Ovary (tissue), 9 donors: ENCODE measurements around the gene SPDYE6. TPM values are rescaled to one million over a fixed set of nuclear protein-coding genes. Genes with fewer than 3 reads are reported as not detected.

ENCODE experiments used
- DNase-seq, 5 donors: peaks; one replicate each; pipeline ENCODE4 v3.0.0-alpha.2; 2019 to 2020
- H3K27ac ChIP-seq, 2 donors: fragments of 200-600 bp; one replicate each; pipeline versions ENCODE4 v1.5.1 to v1.8.0; 2019 to 2022
- H3K27me3 ChIP-seq: fragments of 200-600 bp; one replicate; pipeline ENCODE4 v1.8.0; 2022
- H3K36me3 ChIP-seq: fragments of 200-600 bp; sonication (generic); one replicate; pipeline ENCODE4 v1.5.1; 2019
- H3K4me1 ChIP-seq: one replicate; pipeline ENCODE4 v1.8.1; 2013; ENCODE audit warnings: mild to moderate bottlenecking, moderate library complexity; ENCODE audit not compliant: insufficient read depth
- H3K4me3 ChIP-seq: fragments of 200-600 bp; sonication (generic); one replicate; pipeline ENCODE4 v1.5.1; 2017
- H3K9me3 ChIP-seq, 2 donors: fragments of 200-600 bp in 1 of 2; sonication (generic) in 1 of 2; one replicate each; pipeline versions ENCODE4 v1.5.1 to v1.8.1; 2013 to 2019; ENCODE audit warnings: mild to moderate bottlenecking in 1 of 2, moderate library complexity in 1 of 2
- EP300 ChIP-seq: sonication (generic); formaldehyde crosslinking; IDR thresholded peaks from one replicate; pipeline ENCODE4 v1.6.1; 2017; ENCODE audit warnings: antibody characterized with exemption
- POLR2A ChIP-seq: fragments of 450-650 bp; IDR thresholded peaks from one replicate; pipeline ENCODE4 v1.6.1; 2017; ENCODE audit warnings: antibody characterized with exemption, mild to moderate bottlenecking, moderate library complexity
- WGBS, 3 donors: extraction: QIAGEN DNeasy Blood & Tissue Kit in 1 of 3; methylation state at CpG; one replicate each; pipeline versions ENCODE4 v1.1.5 to v1.1.7; 2013 to 2017; 5-methylcytosine and 5-hydroxymethylcytosine counted together
- intact Hi-C, 4 donors: fragments of 100-400 bp; cut with DNase I; formaldehyde crosslinking; loops; one replicate each; pipeline versions ENCODE4 v1.11.0 to v1.15.1; 2022 to 2023
- polyA plus RNA-seq, 2 donors: library from polyadenylated mRNA; stranded (reverse); fragments of 200-250 nt in 1 of 2; fragments of 350-450 nt in 1 of 2; fragmentation: Illumina TruSeq in 1 of 2; extraction: RNeasy Lipid Tissue Mini Kit (QIAGEN cat#74804) in 1 of 2; gene quantifications; one replicate each; pipeline ENCODE4 v1.2.3, GENCODE V29; 2013 to 2014
- total RNA-seq, 7 donors: library from RNA; depleted of rRNA in 2 of 7; stranded (reverse); fragments of >200 nt in 2 of 7; fragmentation: NEBNext Ultra II Directional in 3 of 7; extraction: Animal tissue kit (Norgen Biotek cat#: 25700) in 3 of 7; gene quantifications; one replicate each; pipeline versions ENCODE4 v1.1.0 to v1.2.4, GENCODE V29; 2016 to 2023
- TF ChIP-seq, protein P1 (sequence below), 3 donors: fragments of 450-650 bp in 2 of 3; fragments of 200-600 bp in 1 of 3; IDR thresholded peaks; one replicate each; pipeline versions ENCODE4 v1.5.1 to v1.8.0; 2016 to 2022; ENCODE audit warnings: antibody characterized with exemption in 3 of 3, mild to moderate bottlenecking in 1 of 3
- donor health status: DM: no; HTN: no; CAD: no; lungs with moderate emphysema.
- donor health status: DM: no; HTN: no; CAD: no.
- donor health status: Bipolar disorder and iron deficiency.
- donor health status: DM: yes; HTN: yes; CAD: no.
- donor health status: DM: no; HTN: no; CAD: no.
- donor health status: DM: yes; HTN: yes; CAD: no.

Gene SPDYE6
- total and polyA plus RNA-seq, 9 donors, result not detected

DNA sequence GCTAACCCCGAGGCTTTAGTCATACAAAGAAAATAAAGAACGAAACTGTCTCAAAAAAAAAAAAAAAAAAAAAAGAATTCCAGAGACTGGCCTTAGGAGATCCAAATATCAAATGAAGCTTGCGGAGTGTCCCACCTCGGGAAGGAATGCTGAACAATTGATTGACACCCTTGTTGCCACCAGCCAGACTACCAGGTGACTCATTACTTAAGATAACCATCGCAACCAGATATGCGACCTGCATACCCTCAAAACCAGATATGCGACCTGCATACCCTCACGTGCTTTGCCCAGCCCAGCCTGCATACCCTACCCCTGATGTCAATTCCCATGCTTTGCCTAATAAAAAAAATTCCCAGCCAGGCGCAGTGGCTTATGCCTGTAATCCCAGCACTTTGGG is 37.2 kb upstream of the SPDYE6 start:
- DNase-seq, result no peak
- no peaks in the 10 kb centered on the region for H3K36me3 ChIP-seq
- no peak overlapping the region for H3K27ac ChIP-seq
- WGBS, 3 donors, result 87 to 94% (median 87%) methylated on average over 9 of the region's 9 CpGs
- H3K9me3 ChIP-seq, result no peaks in the 10 kb centered on the region
- TF ChIP-seq POLR2A (no peak), EP300 (no peak)
- TF ChIP-seq, protein P1, sequence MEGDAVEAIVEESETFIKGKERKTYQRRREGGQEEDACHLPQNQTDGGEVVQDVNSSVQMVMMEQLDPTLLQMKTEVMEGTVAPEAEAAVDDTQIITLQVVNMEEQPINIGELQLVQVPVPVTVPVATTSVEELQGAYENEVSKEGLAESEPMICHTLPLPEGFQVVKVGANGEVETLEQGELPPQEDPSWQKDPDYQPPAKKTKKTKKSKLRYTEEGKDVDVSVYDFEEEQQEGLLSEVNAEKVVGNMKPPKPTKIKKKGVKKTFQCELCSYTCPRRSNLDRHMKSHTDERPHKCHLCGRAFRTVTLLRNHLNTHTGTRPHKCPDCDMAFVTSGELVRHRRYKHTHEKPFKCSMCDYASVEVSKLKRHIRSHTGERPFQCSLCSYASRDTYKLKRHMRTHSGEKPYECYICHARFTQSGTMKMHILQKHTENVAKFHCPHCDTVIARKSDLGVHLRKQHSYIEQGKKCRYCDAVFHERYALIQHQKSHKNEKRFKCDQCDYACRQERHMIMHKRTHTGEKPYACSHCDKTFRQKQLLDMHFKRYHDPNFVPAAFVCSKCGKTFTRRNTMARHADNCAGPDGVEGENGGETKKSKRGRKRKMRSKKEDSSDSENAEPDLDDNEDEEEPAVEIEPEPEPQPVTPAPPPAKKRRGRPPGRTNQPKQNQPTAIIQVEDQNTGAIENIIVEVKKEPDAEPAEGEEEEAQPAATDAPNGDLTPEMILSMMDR (IDR thresholded peaks at IDR 0.05), result no peak
- H3K27me3 ChIP-seq, result no peaks in the 10 kb centered on the region
- intact Hi-C loops, result loop anchor here (5.0 to 10.0 kb wide), 2 partner anchors 111 to 849 kb away; no protein-coding TSS in a partner anchor
- no peak overlapping the region for H3K4me3 ChIP-seq
- peaks cover 4% of the 10 kb centered on the region for H3K4me1 ChIP-seq

DNA sequence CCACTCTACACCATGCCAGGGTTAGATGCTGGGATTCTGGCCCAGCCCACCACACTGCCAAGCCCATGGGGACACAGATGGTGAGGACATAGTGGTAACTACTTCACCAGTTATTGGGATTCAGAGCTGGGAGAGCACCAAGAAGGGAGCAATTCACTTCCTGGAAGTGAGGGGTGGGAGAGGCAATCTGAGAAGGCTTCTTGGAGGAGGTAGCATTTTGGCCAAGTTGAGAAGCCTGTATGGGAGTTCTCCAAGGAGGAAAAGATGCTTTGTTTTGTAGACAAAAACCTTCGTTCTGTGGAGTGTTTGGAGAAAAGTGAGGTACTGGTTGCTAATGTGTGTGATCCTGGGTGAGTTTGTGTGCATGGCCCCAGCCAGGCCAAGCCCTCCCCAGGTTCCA is 36.1 kb upstream of the SPDYE6 start:
- WGBS, 3 donors, result 81 to 85% (median 82%) methylated on average over 1 of the region's 1 CpG
- DNase-seq, result no peak
- TF ChIP-seq EP300 (no peak), POLR2A (no peak)
- TF ChIP-seq, protein P1 (IDR thresholded peaks at IDR 0.05), result no peak
- Histone ChIP-seq H3K9me3 (no peaks in the 10 kb centered on the region), H3K27ac (no peak overlapping the region), H3K27me3 (no peaks in the 10 kb centered on the region), H3K4me3 (no peak overlapping the region), H3K4me1 (peaks cover 3% of the 10 kb centered on the region), H3K36me3 (no peaks in the 10 kb centered on the region)
- intact Hi-C loops, result loop anchor here (5.0 to 10.0 kb wide), 2 partner anchors 110 to 848 kb away; no protein-coding TSS in a partner anchor

GRCh38 chr7:102390697-102391484 is 34.6 kb upstream of the SPDYE6 start:
- no peaks in the 10 kb centered on the region for H3K27me3 ChIP-seq
- 69 to 71% (median 71%) methylated on average over 12 of the region's 12 CpGs for WGBS, 3 donors
- no peaks in the 10 kb centered on the region for H3K4me1 ChIP-seq
- H3K4me3 ChIP-seq, result no peak overlapping the region
- H3K9me3 ChIP-seq, result no peaks in the 10 kb centered on the region
- intact Hi-C loops, result loop anchor here (5.0 to 10.0 kb wide), 2 partner anchors 109 to 846 kb away; no protein-coding TSS in a partner anchor
- peak; percentile 70 to 86 (median 81) for DNase-seq
- no peak overlapping the region for H3K27ac ChIP-seq
- TF ChIP-seq POLR2A, result no peak
- TF ChIP-seq, protein P1 (IDR thresholded peaks at IDR 0.05), result peak; percentile 60 to 87 (median 85)
- H3K36me3 ChIP-seq, result no peaks in the 10 kb centered on the region

DNA sequence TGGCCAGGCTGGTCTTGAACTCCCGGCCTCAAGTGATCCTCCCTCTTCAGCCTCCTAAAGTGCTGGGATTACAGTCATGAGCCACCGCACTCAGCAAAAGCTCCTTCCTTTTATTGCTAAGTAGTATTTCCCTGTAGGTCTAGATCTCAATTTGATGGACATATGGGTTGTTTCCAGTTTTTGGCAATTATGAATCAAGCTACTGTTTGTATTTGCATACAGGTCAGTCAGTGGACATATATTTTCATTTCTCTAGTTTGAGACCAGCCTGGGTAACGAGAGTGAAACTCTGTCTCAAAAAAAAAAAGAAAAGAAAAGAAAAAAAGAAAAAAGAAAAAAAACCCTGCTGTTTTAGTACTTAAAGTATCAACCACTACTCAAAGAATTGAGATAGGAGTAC is 33.6 kb upstream of the SPDYE6 start:
- intact Hi-C loops, result loop anchor here (5.0 to 10.0 kb wide), 2 partner anchors 108 to 845 kb away; no protein-coding TSS in a partner anchor
- WGBS, 3 donors, result 82 to 87% (median 87%) methylated on average over 3 of the region's 3 CpGs
- Histone ChIP-seq H3K4me3 (no peak overlapping the region), H3K9me3 (no peaks in the 10 kb centered on the region), H3K4me1 (no peaks in the 10 kb centered on the region), H3K36me3 (no peaks in the 10 kb centered on the region), H3K27ac (no peak overlapping the region), H3K27me3 (no peaks in the 10 kb centered on the region)
- TF ChIP-seq POLR2A, result no peak
- TF ChIP-seq, protein P1 (IDR thresholded peaks at IDR 0.05), result no peak
- TF ChIP-seq EP300, result no peak
- no peak for DNase-seq
